Measurements from ENCODE around the gene VARS2.

The VARS2 gene

DNA sequence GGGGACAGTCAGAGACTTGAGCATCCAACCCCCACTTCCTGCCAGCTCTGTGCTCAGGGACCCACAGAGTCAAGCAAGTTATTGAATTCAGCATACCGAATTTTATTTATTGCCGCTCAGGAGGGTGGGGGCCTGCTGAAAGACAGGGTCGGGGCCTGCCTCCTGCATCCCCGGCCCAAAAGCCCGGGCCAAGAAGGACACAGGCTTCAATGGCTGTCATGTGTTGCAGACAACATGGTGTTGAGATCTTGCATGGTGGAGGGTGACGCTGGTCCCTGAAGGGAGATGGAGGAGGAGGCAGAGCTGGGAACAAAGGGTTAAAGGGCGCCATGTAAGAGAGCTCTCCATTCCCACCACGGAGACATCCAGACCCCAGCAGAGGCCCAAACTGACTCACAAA, 17.2 kb downstream of the VARS2 start:
- Histone ChIP-seq H4K20me1 (ENCODE audit: insufficient read depth, low read length) (no peaks in the 10 kb centered on the region), H3K27me3 (ENCODE audit: insufficient read depth, low read length, poor library complexity) (peaks cover 5% of the 10 kb centered on the region), H3K4me1 (ENCODE audit: insufficient read depth, low read length) (no peaks in the 10 kb centered on the region), H3K4me3 (ENCODE audit: low read depth in 1 of 2, low read length in 2 of 2) (no peak overlapping the region), H3K4me2 (ENCODE audit: insufficient read depth, low read length) (no peak overlapping the region), H3K9me3 (ENCODE audit: insufficient read depth, low read length, severe bottlenecking) (no peaks in the 10 kb centered on the region), H3K36me3 (ENCODE audit: insufficient read depth, low read length) (peaks cover 7% of the 10 kb centered on the region), H3K9ac (ENCODE audit: low read depth, low read length) (no peak overlapping the region), H3K27ac (ENCODE audit: low read length) (no peak overlapping the region), H3K79me2 (ENCODE audit: insufficient read depth, low read length) (no peaks in the 10 kb centered on the region), H2AFZ (ENCODE audit: low read depth, low read length) (no peak overlapping the region)
- ATAC-seq (ENCODE audit: insufficient read depth, low read depth) (no peak), DNase-seq (no peak)
- no peak for TF ChIP-seq EZH2 (IDR thresholded peaks at IDR 0.05; ENCODE audit: borderline replicate concordance, low read depth, low read length, severe bottlenecking)
- TF ChIP-seq, protein P1, sequence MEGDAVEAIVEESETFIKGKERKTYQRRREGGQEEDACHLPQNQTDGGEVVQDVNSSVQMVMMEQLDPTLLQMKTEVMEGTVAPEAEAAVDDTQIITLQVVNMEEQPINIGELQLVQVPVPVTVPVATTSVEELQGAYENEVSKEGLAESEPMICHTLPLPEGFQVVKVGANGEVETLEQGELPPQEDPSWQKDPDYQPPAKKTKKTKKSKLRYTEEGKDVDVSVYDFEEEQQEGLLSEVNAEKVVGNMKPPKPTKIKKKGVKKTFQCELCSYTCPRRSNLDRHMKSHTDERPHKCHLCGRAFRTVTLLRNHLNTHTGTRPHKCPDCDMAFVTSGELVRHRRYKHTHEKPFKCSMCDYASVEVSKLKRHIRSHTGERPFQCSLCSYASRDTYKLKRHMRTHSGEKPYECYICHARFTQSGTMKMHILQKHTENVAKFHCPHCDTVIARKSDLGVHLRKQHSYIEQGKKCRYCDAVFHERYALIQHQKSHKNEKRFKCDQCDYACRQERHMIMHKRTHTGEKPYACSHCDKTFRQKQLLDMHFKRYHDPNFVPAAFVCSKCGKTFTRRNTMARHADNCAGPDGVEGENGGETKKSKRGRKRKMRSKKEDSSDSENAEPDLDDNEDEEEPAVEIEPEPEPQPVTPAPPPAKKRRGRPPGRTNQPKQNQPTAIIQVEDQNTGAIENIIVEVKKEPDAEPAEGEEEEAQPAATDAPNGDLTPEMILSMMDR (IDR thresholded peaks at IDR 0.05; ENCODE audit: borderline replicate concordance, extremely low read depth, low read length, poor library complexity, severe bottlenecking): no peak

- peaks cover 5% of the 10 kb centered on the region for H3K27me3 ChIP-seq (ENCODE audit: insufficient read depth, low read length, poor library complexity)
- no peaks in the 10 kb centered on the region for H3K9me3 ChIP-seq (ENCODE audit: insufficient read depth, low read length, severe bottlenecking)
- H3K4me3 ChIP-seq (ENCODE audit: low read depth in 1 of 2, low read length in 2 of 2): no peak within 1 kb of the TSS
- TF ChIP-seq, protein P1 (IDR thresholded peaks at IDR 0.05; ENCODE audit: borderline replicate concordance, extremely low read depth, low read length, poor library complexity, severe bottlenecking): no peak
- no peak for TF ChIP-seq EZH2 (IDR thresholded peaks at IDR 0.05; ENCODE audit: borderline replicate concordance, low read depth, low read length, severe bottlenecking)
- DNase-seq: no peak
- H2AFZ ChIP-seq (ENCODE audit: low read depth, low read length): no peak within 1 kb of the TSS
- no peaks in the 10 kb centered on the region for H3K79me2 ChIP-seq (ENCODE audit: insufficient read depth, low read length)
- no peak within 1 kb of the TSS for H3K27ac ChIP-seq (ENCODE audit: low read length)
- ATAC-seq (ENCODE audit: insufficient read depth, low read depth): no peak
- H3K4me1 ChIP-seq (ENCODE audit: insufficient read depth, low read length): no peaks in the 10 kb centered on the region
- H3K9ac ChIP-seq (ENCODE audit: low read depth, low read length): no peak within 1 kb of the TSS
- no peak within 1 kb of the TSS for H3K4me2 ChIP-seq (ENCODE audit: insufficient read depth, low read length)
- no peaks in the 10 kb centered on the region; the same call in 1 of the 2 replicates for H3K36me3 ChIP-seq (ENCODE audit: insufficient read depth, low read length)
- no peaks in the 10 kb centered on the region for H4K20me1 ChIP-seq (ENCODE audit: insufficient read depth, low read length)
Observed at GRCh38 chr6:30931969-30932645, 18.1 kb downstream of the VARS2 start, which contains the start of gene SFTA2. SFTA2 (minus strand) TSS chr6:30932170; CDS start chr6:30932096, 74 bp downstream.

DNA sequence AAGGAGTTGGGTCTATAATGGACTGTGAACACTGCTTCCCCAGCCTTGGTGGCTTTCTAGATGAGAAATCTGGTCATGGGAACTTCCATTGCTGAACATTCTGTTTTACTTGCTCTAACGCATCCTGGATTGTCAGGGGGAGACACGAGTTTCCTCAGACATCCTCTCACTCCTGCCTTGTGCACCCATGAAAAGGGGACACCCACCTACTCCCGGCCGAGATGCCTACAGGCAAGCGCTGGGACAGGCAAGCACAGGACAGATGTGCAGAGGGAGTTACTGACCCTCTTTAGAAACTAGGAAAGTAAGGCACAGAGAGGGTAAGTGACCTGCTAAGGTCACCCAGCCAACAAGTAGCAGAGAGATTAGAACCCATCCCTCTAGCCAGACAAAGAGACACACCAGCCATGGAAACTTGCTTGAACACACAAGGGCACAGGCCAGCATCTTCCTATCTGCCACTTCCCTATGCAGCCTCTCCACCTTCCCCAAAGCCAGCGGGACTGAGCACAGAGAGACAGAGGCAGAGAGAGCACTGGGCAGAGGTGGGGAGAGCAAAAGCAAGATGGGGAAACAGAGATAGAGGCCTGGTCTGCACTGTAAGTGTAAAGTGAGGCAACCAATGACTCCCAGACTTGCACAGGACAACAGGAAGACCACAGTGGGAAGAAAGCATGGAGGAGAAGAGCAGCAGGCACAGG, 18.8 kb downstream of the VARS2 start:
- ATAC-seq (ENCODE audit: insufficient read depth, low read depth) (no peak), DNase-seq (no peak)
- H3K4me3 ChIP-seq (ENCODE audit: low read depth in 1 of 2, low read length in 2 of 2): no peak overlapping the region
- no peaks in the 10 kb centered on the region for H3K36me3 ChIP-seq (ENCODE audit: insufficient read depth, low read length)
- H3K27ac ChIP-seq (ENCODE audit: low read length): no peak overlapping the region
- no peak overlapping the region for H3K9ac ChIP-seq (ENCODE audit: low read depth, low read length)
- no peaks in the 10 kb centered on the region for H3K9me3 ChIP-seq (ENCODE audit: insufficient read depth, low read length, severe bottlenecking)
- H3K4me1 ChIP-seq (ENCODE audit: insufficient read depth, low read length): no peaks in the 10 kb centered on the region
- H4K20me1 ChIP-seq (ENCODE audit: insufficient read depth, low read length): no peaks in the 10 kb centered on the region
- H3K79me2 ChIP-seq (ENCODE audit: insufficient read depth, low read length): no peaks in the 10 kb centered on the region
- H3K27me3 ChIP-seq (ENCODE audit: insufficient read depth, low read length, poor library complexity): peaks cover 5% of the 10 kb centered on the region
- H2AFZ ChIP-seq (ENCODE audit: low read depth, low read length): no peak overlapping the region
- H3K4me2 ChIP-seq (ENCODE audit: insufficient read depth, low read length): no peak overlapping the region
- no peak for TF ChIP-seq EZH2 (IDR thresholded peaks at IDR 0.05; ENCODE audit: borderline replicate concordance, low read depth, low read length, severe bottlenecking)
- TF ChIP-seq, protein P1 (IDR thresholded peaks at IDR 0.05; ENCODE audit: borderline replicate concordance, extremely low read depth, low read length, poor library complexity, severe bottlenecking): no peak
